Thoracic aorta (tissue), 2 donors: ENCODE results near the gene PGM2. TPM values are rescaled to one million over a fixed set of nuclear protein-coding genes. Genes with fewer than 3 reads are reported as not detected.

Source experiments
- ATAC-seq: fragments of 150-250 bp; one replicate; pipeline ENCODE4 v1.8.0; 2017; ENCODE audit warnings: low read depth; ENCODE audit not compliant: insufficient number of reproducible peaks, low FRiP score
- DNase-seq: peaks from one replicate; pipeline ENCODE4 v3.0.0-alpha.2; 2020; ENCODE audit warnings: low spot score
- H3K27ac ChIP-seq, 2 donors: fragments of 200-600 bp; sonication (generic); 1 replicate in 1 of 2; 2 replicates in 1 of 2; pipeline ENCODE4 v1.5.1; 2016; ENCODE audit warnings: mild to moderate bottlenecking in 2 of 2, moderate library complexity in 2 of 2
- H3K27me3 ChIP-seq: fragments of 200-600 bp; sonication (generic); replicated peaks from 2 replicates; pipeline ENCODE4 v1.6.0; 2016; ENCODE audit warnings: mild to moderate bottlenecking; ENCODE audit not compliant: insufficient read depth
- H3K36me3 ChIP-seq: fragments of 200-600 bp; sonication (generic); one replicate; pipeline ENCODE4 v1.5.1; 2016
- H3K4me1 ChIP-seq, 2 donors: fragments of 200-600 bp; sonication (generic); 1 replicate in 1 of 2; 2 replicates in 1 of 2; pipeline versions ENCODE4 v1.5.1 to v1.6.0; 2016; ENCODE audit warnings: low read depth in 2 of 2, mild to moderate bottlenecking in 1 of 2; ENCODE audit not compliant: control insufficient read depth in 1 of 2
- H3K4me3 ChIP-seq: fragments of 200-600 bp; sonication (generic); 2 replicates; pipeline ENCODE4 v1.5.1; 2016; ENCODE audit warnings: mild to moderate bottlenecking
- H3K9me3 ChIP-seq: fragments of 200-600 bp; sonication (generic); 2 replicates; pipeline ENCODE4 v1.5.1; 2016
- CTCF ChIP-seq: fragments of 200-600 bp; sonication (generic); IDR thresholded peaks from one replicate; pipeline ENCODE4 v1.5.1; 2019; ENCODE audit warnings: antibody characterized with exemption
- total RNA-seq, 2 donors: library from RNA; depleted of rRNA; stranded (reverse); fragments of >200 nt; gene quantifications; one replicate each; pipeline versions ENCODE4 v1.1.0 to v1.2.3, GENCODE V29; 2016

The PGM2 gene
- total RNA-seq, 2 donors from 2014 or later: 22.9 to 29.1 TPM

GRCh38 chr4:37788819-37789218 lies 37.7 kb upstream of the PGM2 start:
- H3K4me3 ChIP-seq: no peak overlapping the region
- H3K27ac ChIP-seq: no peak overlapping the region
- TF ChIP-seq CTCF: no peak
- H3K4me1 ChIP-seq: no peaks in the 10 kb centered on the region
- H3K9me3 ChIP-seq: no peaks in the 10 kb centered on the region
- H3K36me3 ChIP-seq: no peaks in the 10 kb centered on the region
- DNase-seq: no peak
- no peaks in the 10 kb centered on the region for H3K27me3 ChIP-seq
- ATAC-seq: no peak

GRCh38 chr4:37792241-37792640 lies 34.2 kb upstream of the PGM2 start:
- H3K27ac ChIP-seq: no peak overlapping the region
- H3K27me3 ChIP-seq: no peaks in the 10 kb centered on the region
- no peak for TF ChIP-seq CTCF
- DNase-seq (no peak), ATAC-seq (no peak)
- H3K36me3 ChIP-seq: no peaks in the 10 kb centered on the region
- no peaks in the 10 kb centered on the region for H3K4me1 ChIP-seq
- no peak overlapping the region for H3K4me3 ChIP-seq
- no peaks in the 10 kb centered on the region for H3K9me3 ChIP-seq

GRCh38 chr4:37793562-37793961 lies 32.9 kb upstream of the PGM2 start:
- no peaks in the 10 kb centered on the region for H3K4me1 ChIP-seq
- H3K27me3 ChIP-seq: no peaks in the 10 kb centered on the region
- ATAC-seq (no peak), DNase-seq (no peak)
- TF ChIP-seq CTCF: no peak
- H3K36me3 ChIP-seq: no peaks in the 10 kb centered on the region
- H3K4me3 ChIP-seq: no peak overlapping the region
- H3K9me3 ChIP-seq: no peaks in the 10 kb centered on the region
- no peak overlapping the region for H3K27ac ChIP-seq

- no peak overlapping the region for H3K4me3 ChIP-seq
- H3K36me3 ChIP-seq: no peaks in the 10 kb centered on the region
- H3K27me3 ChIP-seq: no peaks in the 10 kb centered on the region
- H3K27ac ChIP-seq: no peak overlapping the region
- H3K9me3 ChIP-seq: no peaks in the 10 kb centered on the region
- no peaks in the 10 kb centered on the region for H3K4me1 ChIP-seq
- no peak for TF ChIP-seq CTCF
- DNase-seq: no peak
- no peak for ATAC-seq
Measured at GRCh38 chr4:37794056-37794455, 32.4 kb upstream of the PGM2 start.

GRCh38 chr4:37795581-37796195 lies 30.8 kb upstream of the PGM2 start:
- ATAC-seq: no peak

More at GRCh38 chr4:37795581-37796195, 30.8 kb upstream of the PGM2 start:
- Histone ChIP-seq H3K27ac (no peak overlapping the region), H3K36me3 (no peaks in the 10 kb centered on the region), H3K9me3 (no peaks in the 10 kb centered on the region), H3K4me1 (no peaks in the 10 kb centered on the region), H3K27me3 (no peaks in the 10 kb centered on the region), H3K4me3 (no peak overlapping the region)
- DNase-seq: no peak
- no peak for TF ChIP-seq CTCF
